ENCODE results near the gene SGPL1. TPM values are rescaled to one million over a fixed set of nuclear protein-coding genes. Genes with fewer than 3 reads are reported as not detected.

SGPL1 gene
- total RNA-seq, 2 donors from 2014 or later, result 27.4 to 40.5 TPM

GRCh38 chr10:70879207-70879606 lies 63.5 kb downstream of the SGPL1 start:
- Mint-ChIP-seq H3K27ac (no peak overlapping the region), H3K4me3 (no peak overlapping the region), H3K27me3 (no peaks in the 10 kb centered on the region), H3K36me3 (peaks cover 12% of the 10 kb centered on the region), H3K9me3 (no peaks in the 10 kb centered on the region), H3K4me1 (ENCODE audit: low read depth in 2 of 2) (peaks cover 7 to 13% of the 10 kb centered on the region in 2 donors)
- no peak for DNase-seq (ENCODE audit: low spot score)
- ATAC-seq, result no peak

GRCh38 chr10:70880077-70880534 lies 64.4 kb downstream of the SGPL1 start:
- Mint-ChIP-seq H3K27ac (no peak overlapping the region), H3K9me3 (no peaks in the 10 kb centered on the region), H3K36me3 (peaks cover 12% of the 10 kb centered on the region), H3K27me3 (no peaks in the 10 kb centered on the region), H3K4me1 (ENCODE audit: low read depth in 2 of 2) (peaks cover 7 to 17% of the 10 kb centered on the region in 2 donors), H3K4me3 (no peak overlapping the region)
- DNase-seq (ENCODE audit: low spot score), result peak; percentile 85
- ATAC-seq, result peak; percentile 81 to 83

GRCh38 chr10:70884741-70885140 lies 69.0 kb downstream of the SGPL1 start:
- Mint-ChIP-seq H3K27ac (peak overlapping the region in 1 of 2 donors; percentile 36), H3K4me1 (ENCODE audit: low read depth in 2 of 2) (peaks cover 15 to 19% of the 10 kb centered on the region in 2 donors), H3K27me3 (no peaks in the 10 kb centered on the region), H3K36me3 (no peaks in the 10 kb centered on the region), H3K9me3 (no peaks in the 10 kb centered on the region), H3K4me3 (no peak overlapping the region)
- DNase-seq (ENCODE audit: low spot score) (no peak), ATAC-seq (no peak)

- no peaks in the 10 kb centered on the region for H3K27me3 Mint-ChIP-seq
Measured at GRCh38 chr10:70885481-70885880, 69.7 kb downstream of the SGPL1 start.

GRCh38 chr10:70885931-70886903 lies 70.5 kb downstream of the SGPL1 start:
- H3K27ac Mint-ChIP-seq, result peak overlapping the region in 1 of 2 donors; percentile 51
- ATAC-seq (no peak), DNase-seq (ENCODE audit: low spot score) (no peak)
- H3K4me3 Mint-ChIP-seq, result peak overlapping the region; percentile 83
- no peaks in the 10 kb centered on the region for H3K27me3 Mint-ChIP-seq
- peaks cover 8 to 13% of the 10 kb centered on the region in 2 donors for H3K4me1 Mint-ChIP-seq (ENCODE audit: low read depth in 2 of 2)
- H3K36me3 Mint-ChIP-seq, result no peaks in the 10 kb centered on the region
- H3K9me3 Mint-ChIP-seq, result no peaks in the 10 kb centered on the region

More at GRCh38 chr10:70885481-70885880, 69.7 kb downstream of the SGPL1 start:
- H3K4me1 Mint-ChIP-seq (ENCODE audit: low read depth in 2 of 2), result peaks cover 8 to 13% of the 10 kb centered on the region in 2 donors
- H3K4me3 Mint-ChIP-seq, result no peak overlapping the region
- H3K27ac Mint-ChIP-seq, result peak overlapping the region; percentile 36 to 51
- ATAC-seq (no peak), DNase-seq (ENCODE audit: low spot score) (no peak)
- no peaks in the 10 kb centered on the region for H3K9me3 Mint-ChIP-seq
- no peaks in the 10 kb centered on the region for H3K36me3 Mint-ChIP-seq

- H3K4me3 Mint-ChIP-seq, result peak overlapping the region; percentile 83
- ATAC-seq (no peak), DNase-seq (ENCODE audit: low spot score) (no peak)
- peak overlapping the region; percentile 51 to 65 for H3K27ac Mint-ChIP-seq
- no peaks in the 10 kb centered on the region for H3K36me3 Mint-ChIP-seq
- H3K27me3 Mint-ChIP-seq, result no peaks in the 10 kb centered on the region
- H3K9me3 Mint-ChIP-seq, result no peaks in the 10 kb centered on the region
- peaks cover 8 to 13% of the 10 kb centered on the region in 2 donors for H3K4me1 Mint-ChIP-seq (ENCODE audit: low read depth in 2 of 2)
Measured at GRCh38 chr10:70886921-70887665, 71.3 kb downstream of the SGPL1 start.

- ATAC-seq, result peak; percentile 88 to 89
Measured at GRCh38 chr10:70887804-70888800, 72.4 kb downstream of the SGPL1 start, which contains the start of gene PCBD1. PCBD1 (minus strand) TSS chr10:70888565; CDS start chr10:70888533, 32 bp downstream.

GRCh38 chr10:70889291-70889690 lies 73.5 kb downstream of the SGPL1 start:
- H3K27ac Mint-ChIP-seq, result peak overlapping the region in 1 of 2 donors; percentile 78
- H3K4me1 Mint-ChIP-seq (ENCODE audit: low read depth in 2 of 2), result peaks cover 8 to 11% of the 10 kb centered on the region in 2 donors
- H3K27me3 Mint-ChIP-seq, result peaks cover 0 to 1% of the 10 kb centered on the region in 2 donors
- DNase-seq (ENCODE audit: low spot score) (no peak), ATAC-seq (no peak)
- peak overlapping the region; percentile 83 for H3K4me3 Mint-ChIP-seq
- H3K36me3 Mint-ChIP-seq, result no peaks in the 10 kb centered on the region
- no peaks in the 10 kb centered on the region for H3K9me3 Mint-ChIP-seq

More at GRCh38 chr10:70887804-70888800, 72.4 kb downstream of the SGPL1 start, which contains the start of gene PCBD1:
- Mint-ChIP-seq H3K4me3 (peak within 1 kb of the TSS; percentile 83), H3K4me1 (ENCODE audit: low read depth in 2 of 2) (peaks cover 8 to 13% of the 10 kb centered on the region in 2 donors), H3K27ac (peak within 1 kb of the TSS; percentile 78 to 89), H3K36me3 (no peaks in the 10 kb centered on the region), H3K9me3 (no peaks in the 10 kb centered on the region), H3K27me3 (no peaks in the 10 kb centered on the region)
- DNase-seq (ENCODE audit: low spot score), result peak; percentile 80

GRCh38 chr10:70890917-70891431 lies 75.2 kb downstream of the SGPL1 start:
- no peak overlapping the region for H3K4me3 Mint-ChIP-seq
- no peak overlapping the region for H3K27ac Mint-ChIP-seq
- H3K27me3 Mint-ChIP-seq, result peaks cover 0 to 5% of the 10 kb centered on the region in 2 donors
- H3K9me3 Mint-ChIP-seq, result no peaks in the 10 kb centered on the region
- ATAC-seq (no peak), DNase-seq (ENCODE audit: low spot score) (no peak)
- no peaks in the 10 kb centered on the region for H3K36me3 Mint-ChIP-seq
- peaks cover 7 to 8% of the 10 kb centered on the region in 2 donors for H3K4me1 Mint-ChIP-seq (ENCODE audit: low read depth in 2 of 2)

GRCh38 chr10:70891627-70892026 lies 75.9 kb downstream of the SGPL1 start:
- H3K4me3 Mint-ChIP-seq, result no peak overlapping the region
- H3K9me3 Mint-ChIP-seq, result no peaks in the 10 kb centered on the region
- no peak for ATAC-seq
- peaks cover 0 to 5% of the 10 kb centered on the region in 2 donors for H3K27me3 Mint-ChIP-seq
- no peak overlapping the region for H3K27ac Mint-ChIP-seq
- DNase-seq (ENCODE audit: low spot score), result no peak
- no peaks in the 10 kb centered on the region for H3K36me3 Mint-ChIP-seq
- H3K4me1 Mint-ChIP-seq (ENCODE audit: low read depth in 2 of 2), result peaks cover 2 to 8% of the 10 kb centered on the region in 2 donors

GRCh38 chr10:70892631-70893030 lies 76.9 kb downstream of the SGPL1 start:
- Mint-ChIP-seq H3K9me3 (no peaks in the 10 kb centered on the region), H3K4me1 (ENCODE audit: low read depth in 2 of 2) (peaks cover 2 to 8% of the 10 kb centered on the region in 2 donors), H3K27me3 (peaks cover 0 to 5% of the 10 kb centered on the region in 2 donors), H3K27ac (no peak overlapping the region), H3K4me3 (no peak overlapping the region), H3K36me3 (no peaks in the 10 kb centered on the region)
- DNase-seq (ENCODE audit: low spot score) (no peak), ATAC-seq (no peak)

- H3K9me3 Mint-ChIP-seq, result no peaks in the 10 kb centered on the region
- ATAC-seq, result no peak
- H3K27ac Mint-ChIP-seq, result no peak overlapping the region
- H3K36me3 Mint-ChIP-seq, result no peaks in the 10 kb centered on the region
- peaks cover 2 to 8% of the 10 kb centered on the region in 2 donors for H3K4me1 Mint-ChIP-seq (ENCODE audit: low read depth in 2 of 2)
- no peak overlapping the region for H3K4me3 Mint-ChIP-seq
- DNase-seq (ENCODE audit: low spot score), result no peak
- H3K27me3 Mint-ChIP-seq, result peaks cover 0 to 5% of the 10 kb centered on the region in 2 donors
Measured at GRCh38 chr10:70893227-70894006, 77.7 kb downstream of the SGPL1 start.

Data from natural killer cell treated with Interleukin-12 subunit alpha and Interleukin-12 subunit beta and Interleukin-15 and Interleukin-18, amount 100 ng/mL, for 72 hours (primary cell).